GM12864 (cell line): ENCODE measurements around the gene MYH6.

ENCODE experiments used
- DNase-seq: peaks from one replicate; pipeline ENCODE4 v3.0.0-alpha.2; 2011; ENCODE audit warnings: low read depth
- H3K4me3 ChIP-seq: 2 replicates; pipeline ENCODE4 v1.5.1; 2011; ENCODE audit warnings: mild to moderate bottlenecking, low read depth, low read length, control low read depth
- TF ChIP-seq, protein P1 (sequence below): IDR thresholded peaks from 2 replicates; pipeline ENCODE4 v1.5.1; 2011; ENCODE audit warnings: low read depth, mild to moderate bottlenecking, moderate library complexity, low read length, control low read depth, inconsistent platforms; ENCODE audit errors: missing control alignments

MYH6 gene

GRCh38 chr14:23375527-23376251 is 32.4 kb downstream of the MYH6 start:
- no peak overlapping the region for H3K4me3 ChIP-seq
- TF ChIP-seq, protein P1, sequence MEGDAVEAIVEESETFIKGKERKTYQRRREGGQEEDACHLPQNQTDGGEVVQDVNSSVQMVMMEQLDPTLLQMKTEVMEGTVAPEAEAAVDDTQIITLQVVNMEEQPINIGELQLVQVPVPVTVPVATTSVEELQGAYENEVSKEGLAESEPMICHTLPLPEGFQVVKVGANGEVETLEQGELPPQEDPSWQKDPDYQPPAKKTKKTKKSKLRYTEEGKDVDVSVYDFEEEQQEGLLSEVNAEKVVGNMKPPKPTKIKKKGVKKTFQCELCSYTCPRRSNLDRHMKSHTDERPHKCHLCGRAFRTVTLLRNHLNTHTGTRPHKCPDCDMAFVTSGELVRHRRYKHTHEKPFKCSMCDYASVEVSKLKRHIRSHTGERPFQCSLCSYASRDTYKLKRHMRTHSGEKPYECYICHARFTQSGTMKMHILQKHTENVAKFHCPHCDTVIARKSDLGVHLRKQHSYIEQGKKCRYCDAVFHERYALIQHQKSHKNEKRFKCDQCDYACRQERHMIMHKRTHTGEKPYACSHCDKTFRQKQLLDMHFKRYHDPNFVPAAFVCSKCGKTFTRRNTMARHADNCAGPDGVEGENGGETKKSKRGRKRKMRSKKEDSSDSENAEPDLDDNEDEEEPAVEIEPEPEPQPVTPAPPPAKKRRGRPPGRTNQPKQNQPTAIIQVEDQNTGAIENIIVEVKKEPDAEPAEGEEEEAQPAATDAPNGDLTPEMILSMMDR: no peak
- no peak for DNase-seq

- H3K4me3 ChIP-seq: no peak overlapping the region
- no peak for DNase-seq
- TF ChIP-seq, protein P1: no peak
Observed at GRCh38 chr14:23373041-23373440, 35.0 kb downstream of the MYH6 start.

DNA sequence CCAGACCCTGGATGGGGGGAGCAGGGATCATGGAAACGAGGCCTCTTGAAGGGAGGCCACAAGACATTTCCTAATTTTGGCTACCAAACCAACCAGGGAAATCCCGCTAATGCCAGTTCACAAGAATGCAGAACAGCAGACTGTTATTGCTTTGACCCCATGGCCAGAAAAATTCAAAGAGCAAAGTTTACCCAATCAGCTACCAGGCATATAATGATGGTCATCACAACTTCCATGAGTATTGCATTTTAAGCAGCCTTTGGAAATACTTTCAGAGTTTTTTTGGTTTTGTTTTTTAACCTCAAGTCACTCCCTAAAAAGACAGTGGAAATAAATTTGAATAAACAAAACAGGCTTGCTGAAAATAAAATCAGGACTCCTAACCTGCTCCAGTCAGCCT is 35.6 kb downstream of the MYH6 start, which contains the start of gene IL25:
Gene IL25, plus strand, starts transcription at position 301 of the 400 bp plus-strand sequence.
- TF ChIP-seq, protein P1: no peak
- no peak within 1 kb of the TSS for H3K4me3 ChIP-seq
- DNase-seq: no peak

DNA sequence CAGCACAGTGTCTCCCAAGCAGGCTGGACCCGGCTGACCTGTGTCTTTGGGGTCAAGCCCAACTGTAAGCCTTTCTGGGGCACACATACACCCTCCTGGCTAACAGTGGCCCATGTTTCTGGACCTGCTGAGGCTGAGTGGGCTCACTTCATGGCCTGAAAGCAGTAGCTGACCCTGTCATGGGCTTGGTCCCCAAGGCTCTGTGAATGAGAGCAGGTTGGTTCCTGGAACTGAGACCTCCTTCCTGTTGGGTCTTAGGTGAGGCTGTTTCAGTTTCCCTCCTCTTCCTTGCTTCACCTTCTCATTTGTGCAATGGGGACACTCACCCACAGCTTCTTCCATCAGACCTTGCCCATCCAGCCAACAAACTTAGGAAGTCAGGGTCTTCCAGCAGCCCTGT is 36.2 kb downstream of the MYH6 start:
- DNase-seq: no peak
- TF ChIP-seq, protein P1: no peak
- H3K4me3 ChIP-seq: no peak overlapping the region

DNA sequence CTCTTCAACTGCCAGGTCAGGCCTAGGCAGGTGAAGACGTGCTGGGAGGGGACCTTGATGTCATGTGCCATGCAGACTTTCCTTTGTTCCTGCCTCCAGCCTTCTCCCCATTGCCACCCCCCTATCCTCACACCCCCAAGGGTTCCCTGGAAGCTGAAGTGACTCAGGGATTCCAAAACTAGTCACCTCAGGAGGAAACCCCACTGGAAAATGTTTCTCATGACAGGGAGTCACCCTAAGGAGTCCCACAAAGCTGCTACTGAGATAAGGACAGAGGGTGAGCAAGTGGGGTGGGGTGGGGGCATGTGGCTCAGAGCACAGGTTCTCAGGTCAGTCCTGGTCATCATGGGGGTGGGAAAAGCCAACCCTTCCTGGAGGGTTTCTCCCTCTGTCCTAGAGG is 37.9 kb downstream of the MYH6 start:
- TF ChIP-seq, protein P1: no peak
- no peak overlapping the region for H3K4me3 ChIP-seq
- DNase-seq: no peak

GRCh38 chr14:23366426-23366921 is 41.6 kb downstream of the MYH6 start:
- H3K4me3 ChIP-seq: no peak overlapping the region
- TF ChIP-seq, protein P1: no peak
- DNase-seq: no peak
